B cell (primary cell): ENCODE data around the gene STEAP1. TPM values are rescaled to one million over a fixed set of nuclear protein-coding genes. Genes with fewer than 3 reads are reported as not detected.

Experiments
- ATAC-seq: fragments of 200-7000 bp; cut with Tn5 transposase; one replicate; pipeline ENCODE4 v1.10.0; 2021; ENCODE audit warnings: low read depth, mild to moderate bottlenecking, moderate number of reproducible peaks, moderate library complexity
- CTCF ChIA-PET: fragments of 350-600 bp; sonication (Branson Sonifier 250); formaldehyde crosslinking; loops from one replicate; lab custom pipeline; 2021; ENCODE audit warnings: antibody characterized with exemption, inconsistent platforms; lab: Charles Lee
- POLR2A ChIA-PET: fragments of 350-600 bp; sonication (Branson Sonifier 250); formaldehyde crosslinking; loops from one replicate; lab custom pipeline; 2021; ENCODE audit warnings: antibody characterized with exemption; lab: Charles Lee
- DNase-seq: peaks from one replicate; pipeline ENCODE4 v3.0.0; 2013
- H2AFZ ChIP-seq: 2 replicates; pipeline ENCODE4 v1.6.1; 2012; ENCODE audit warnings: mild to moderate bottlenecking, low read depth, low read length; ENCODE audit not compliant: insufficient read depth, poor library complexity, severe bottlenecking
- H3K27ac ChIP-seq, 2 donors: 1 replicate in 1 of 2; 2 replicates in 1 of 2; pipeline ENCODE4 v1.5.1; 2012 to 2013; ENCODE audit warnings: low read length in 2 of 2, mild to moderate bottlenecking in 2 of 2, moderate library complexity in 1 of 2
- H3K27me3 ChIP-seq, 4 experiments: fragments of 200-600 bp in 1 of 4; sonication (generic) in 1 of 4; replicated peaks in 1 of 4; 1 replicate in 2 of 4; 2 replicates in 2 of 4; pipeline versions ENCODE4 v1.6.1 to v1.7.0; 2013 to 2016; ENCODE audit warnings: low read length in 3 of 4, mild to moderate bottlenecking in 2 of 4, mixed read lengths in 1 of 4, moderate library complexity in 1 of 4; ENCODE audit not compliant: insufficient read depth in 4 of 4, control insufficient read depth in 3 of 4; ENCODE audit errors: control extremely low read depth in 1 of 4
- H3K36me3 ChIP-seq, 2 experiments: replicated peaks in 1 of 2; 1 replicate in 1 of 2; 2 replicates in 1 of 2; pipeline versions ENCODE4 v1.6.1 to v1.7.1; 2013; ENCODE audit warnings: low read length in 1 of 2; ENCODE audit not compliant: insufficient read depth in 2 of 2, control insufficient read depth in 1 of 2; ENCODE audit errors: control extremely low read depth in 1 of 2, extremely low read depth in 1 of 2
- H3K4me1 ChIP-seq, 2 donors: fragments of 200-600 bp in 1 of 2; sonication (generic) in 1 of 2; 1 replicate in 1 of 2; 2 replicates in 1 of 2; pipeline versions ENCODE4 v1.5.1 to v1.6.1; 2013 to 2017; ENCODE audit warnings: low read length in 2 of 2; ENCODE audit not compliant: control insufficient read depth in 2 of 2, insufficient read depth in 2 of 2
- H3K4me2 ChIP-seq: replicated peaks from 2 replicates; pipeline ENCODE3; 2012; ENCODE audit warnings: mild to moderate bottlenecking, low read depth, low read length; ENCODE audit not compliant: poor library complexity, severe bottlenecking
- H3K4me3 ChIP-seq, 5 experiments: fragments of 200-600 bp in 1 of 5; sonication (generic) in 1 of 5; 1 replicate in 3 of 5; 2 replicates in 2 of 5; pipeline versions ENCODE4 v1.5.1 to v1.7.0; 2011 to 2016; ENCODE audit warnings: low read length in 4 of 5, mild to moderate bottlenecking in 4 of 5, low read depth in 2 of 5, control low read depth in 1 of 5, moderate library complexity in 1 of 5; ENCODE audit not compliant: insufficient read depth in 1 of 5; ENCODE audit errors: control extremely low read depth in 1 of 5, extremely low read depth in 1 of 5
- H3K79me2 ChIP-seq: fragments of 200-600 bp; sonication (generic); one replicate; pipeline ENCODE4 v1.6.0; 2016; ENCODE audit warnings: low read length; ENCODE audit not compliant: control insufficient read depth, insufficient read depth
- H3K9ac ChIP-seq: fragments of 200-600 bp; sonication (generic); 2 replicates; pipeline ENCODE4 v1.6.1; 2017; ENCODE audit warnings: mild to moderate bottlenecking, low read length, moderate library complexity
- H3K9me3 ChIP-seq, 3 donors: one replicate each; pipeline versions ENCODE4 v1.6.1 to v1.7.1; 2013; ENCODE audit warnings: low read length in 2 of 3; ENCODE audit not compliant: control insufficient read depth in 2 of 3, insufficient read depth in 1 of 3; ENCODE audit errors: control extremely low read depth in 1 of 3
- H4K20me1 ChIP-seq: 2 replicates; pipeline ENCODE4 v1.6.0; 2012; ENCODE audit warnings: mild to moderate bottlenecking, low read length; ENCODE audit not compliant: insufficient read depth, control insufficient read depth, poor library complexity, severe bottlenecking
- H3K27ac Mint-ChIP-seq: one replicate; pipeline ENCODE4 v1.8.0; 2021; ENCODE audit warnings: mixed read lengths
- H3K27me3 Mint-ChIP-seq: one replicate; pipeline ENCODE4 v1.8.0; 2021; ENCODE audit warnings: mixed read lengths
- H3K4me1 Mint-ChIP-seq: one replicate; pipeline ENCODE4 v1.8.0; 2021; ENCODE audit warnings: mixed read lengths
- H3K4me3 Mint-ChIP-seq: one replicate; pipeline ENCODE4 v1.8.0; 2021; ENCODE audit warnings: mixed read lengths
- H3K9me3 Mint-ChIP-seq: one replicate; pipeline ENCODE4 v1.8.0; 2022; ENCODE audit warnings: mixed read lengths; ENCODE audit not compliant: insufficient read depth
- EZH2 ChIP-seq: IDR thresholded peaks from 2 replicates; pipeline ENCODE4 v1.6.1; 2012; ENCODE audit warnings: borderline replicate concordance, low read depth, mild to moderate bottlenecking, moderate library complexity, low read length; ENCODE audit not compliant: insufficient read depth, poor library complexity, severe bottlenecking
- WGBS: methylation state at CpG from one replicate; pipeline ENCODE4 v1.1.5; 2013; ENCODE audit warnings: missing lambda C conversion rate; ENCODE audit not compliant: insufficient coverage; 5-methylcytosine and 5-hydroxymethylcytosine counted together
- intact Hi-C: fragments of 100-400 bp; cut with micrococcal nuclease; formaldehyde crosslinking; loops from one replicate; pipeline ENCODE4 v1.10.0; 2022
- polyA plus RNA-seq: library from polyadenylated mRNA; depleted of rRNA; stranded (reverse); fragments of >200 nt; gene quantifications from 2 replicates; pipeline ENCODE4 v1.2.3, GENCODE V29; 2012
- total RNA-seq, 2 donors: library from RNA; stranded (reverse); fragments of 120-200 nt in 1 of 2; gene quantifications; 1 replicate in 1 of 2; 2 replicates in 1 of 2; pipeline versions ENCODE4 v1.2.3 to v1.2.4, GENCODE V29; 2013 to 2022
- TF ChIP-seq, protein P1 (sequence below): fragments of 200-600 bp; IDR thresholded peaks from one replicate; pipeline ENCODE4 v1.8.0; 2022; ENCODE audit warnings: antibody characterized with exemption, mild to moderate bottlenecking

STEAP1 gene
- total and polyA plus RNA-seq, 2 donors (not counting 1 experiment from before 2014, with no cell fraction given), result not detected

DNA sequence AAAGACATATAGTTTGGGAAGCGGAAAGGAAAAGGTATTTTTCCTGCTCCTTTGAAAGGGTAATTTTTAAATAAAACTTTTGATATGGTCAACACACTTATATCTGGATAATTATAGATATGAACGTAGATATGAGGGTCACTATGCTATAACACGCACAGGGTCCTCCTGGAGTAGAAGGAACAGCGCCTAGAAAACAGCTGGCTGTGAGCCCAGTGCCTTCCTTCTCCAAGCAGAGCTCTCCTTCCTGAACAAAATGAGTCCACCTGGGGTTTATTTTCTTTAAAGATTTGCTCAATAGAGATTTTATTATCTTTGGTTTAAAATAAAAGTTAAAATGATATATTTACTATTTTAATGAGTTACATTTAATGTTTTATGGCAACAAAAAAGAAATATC is 13.1 kb downstream of the STEAP1 start:
- intact Hi-C loops, result no loop called here
- WGBS, result no CpG with 5 or more reads among the region's 4 CpGs
- DNase-seq (no peak), ATAC-seq (no peak)
- Histone ChIP-seq H3K4me3 (no peak overlapping the region), H3K36me3 (no peaks in the 10 kb centered on the region), H3K9ac (no peak overlapping the region), H3K4me1 (no peaks in the 10 kb centered on the region), H3K79me2 (no peaks in the 10 kb centered on the region), H3K9me3 (no peaks in the 10 kb centered on the region), H2AFZ (no peak overlapping the region), H3K4me2 (no peak overlapping the region), H3K27ac (no peak overlapping the region), H3K27me3 (peaks cover 0 to 2% (median 0%) of the 10 kb centered on the region in 4 experiments), H4K20me1 (no peaks in the 10 kb centered on the region)
- H3K9me3 Mint-ChIP-seq, result no peaks in the 10 kb centered on the region
- no peak overlapping the region for H3K27ac Mint-ChIP-seq
- POLR2A ChIA-PET, result no interaction called here
- CTCF ChIA-PET, result interaction anchor here (2.8 kb wide), 1 partner anchor 14 kb away, joined by 10 read pairs; the partner anchor contains the start of gene STEAP1
- no peaks in the 10 kb centered on the region for H3K4me1 Mint-ChIP-seq
- H3K4me3 Mint-ChIP-seq, result no peak overlapping the region
- TF ChIP-seq EZH2, result no peak
- TF ChIP-seq, protein P1, sequence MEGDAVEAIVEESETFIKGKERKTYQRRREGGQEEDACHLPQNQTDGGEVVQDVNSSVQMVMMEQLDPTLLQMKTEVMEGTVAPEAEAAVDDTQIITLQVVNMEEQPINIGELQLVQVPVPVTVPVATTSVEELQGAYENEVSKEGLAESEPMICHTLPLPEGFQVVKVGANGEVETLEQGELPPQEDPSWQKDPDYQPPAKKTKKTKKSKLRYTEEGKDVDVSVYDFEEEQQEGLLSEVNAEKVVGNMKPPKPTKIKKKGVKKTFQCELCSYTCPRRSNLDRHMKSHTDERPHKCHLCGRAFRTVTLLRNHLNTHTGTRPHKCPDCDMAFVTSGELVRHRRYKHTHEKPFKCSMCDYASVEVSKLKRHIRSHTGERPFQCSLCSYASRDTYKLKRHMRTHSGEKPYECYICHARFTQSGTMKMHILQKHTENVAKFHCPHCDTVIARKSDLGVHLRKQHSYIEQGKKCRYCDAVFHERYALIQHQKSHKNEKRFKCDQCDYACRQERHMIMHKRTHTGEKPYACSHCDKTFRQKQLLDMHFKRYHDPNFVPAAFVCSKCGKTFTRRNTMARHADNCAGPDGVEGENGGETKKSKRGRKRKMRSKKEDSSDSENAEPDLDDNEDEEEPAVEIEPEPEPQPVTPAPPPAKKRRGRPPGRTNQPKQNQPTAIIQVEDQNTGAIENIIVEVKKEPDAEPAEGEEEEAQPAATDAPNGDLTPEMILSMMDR, result no peak
- H3K27me3 Mint-ChIP-seq, result peaks cover 24% of the 10 kb centered on the region

DNA sequence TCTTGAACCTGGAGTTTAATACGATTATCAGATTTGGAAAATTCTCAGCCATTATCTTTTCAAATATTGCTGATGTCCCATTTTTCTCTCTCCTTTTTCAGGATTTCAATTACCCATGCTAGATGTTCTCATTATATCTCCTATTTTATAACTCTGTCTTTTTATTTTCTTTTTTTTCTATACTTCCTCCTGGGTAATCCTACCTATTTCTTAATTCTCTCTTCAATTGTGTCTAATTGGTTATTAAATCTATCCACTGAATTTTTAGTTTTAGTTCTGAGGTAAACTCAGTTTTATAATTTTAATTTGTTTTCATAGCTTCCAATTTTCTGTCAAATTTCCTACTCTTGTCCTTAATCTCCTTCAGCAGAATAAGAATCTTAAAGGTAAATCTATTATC is 15.6 kb downstream of the STEAP1 start:
- WGBS, result no CpG with 5 or more reads among the region's 1 CpG
- H3K27me3 Mint-ChIP-seq, result peaks cover 16% of the 10 kb centered on the region
- no peak overlapping the region for H3K4me3 ChIP-seq
- intact Hi-C loops, result no loop called here
- ATAC-seq, result no peak
- no peaks in the 10 kb centered on the region for H3K79me2 ChIP-seq
- no peak overlapping the region for H3K27ac Mint-ChIP-seq
- no peak for TF ChIP-seq EZH2
- TF ChIP-seq, protein P1, result no peak
- H3K9ac ChIP-seq, result no peak overlapping the region
- H3K36me3 ChIP-seq, result no peaks in the 10 kb centered on the region
- no peaks in the 10 kb centered on the region for H3K9me3 Mint-ChIP-seq
- H3K4me1 ChIP-seq, result no peaks in the 10 kb centered on the region
- H3K27me3 ChIP-seq, result no peaks in the 10 kb centered on the region
- no peak overlapping the region for H3K4me3 Mint-ChIP-seq
- CTCF ChIA-PET, result no interaction called here
- no peaks in the 10 kb centered on the region for H4K20me1 ChIP-seq
- H3K4me1 Mint-ChIP-seq, result peaks cover 2% of the 10 kb centered on the region
- no peaks in the 10 kb centered on the region for H3K9me3 ChIP-seq
- H2AFZ ChIP-seq, result no peak overlapping the region
- H3K27ac ChIP-seq, result no peak overlapping the region
- no peak for DNase-seq
- no peak overlapping the region for H3K4me2 ChIP-seq
- POLR2A ChIA-PET, result no interaction called here
